ENCODE data around the gene CDH4. TPM values are rescaled to one million over a fixed set of nuclear protein-coding genes. Genes with fewer than 3 reads are reported as not detected.

Gene CDH4
- total RNA-seq, 1 experiment from 2014 or later = 25.0 TPM

- no peak overlapping the region for H3K27ac Mint-ChIP-seq (ENCODE audit: low read depth, unreplicated experiment)
- no peaks in the 10 kb centered on the region for H3K4me1 Mint-ChIP-seq (ENCODE audit: insufficient read depth, unreplicated experiment)
- H3K9me3 Mint-ChIP-seq (ENCODE audit: unreplicated experiment) = peaks cover 8% of the 10 kb centered on the region
- H3K36me3 Mint-ChIP-seq (ENCODE audit: insufficient read depth, unreplicated experiment) = peaks cover 9% of the 10 kb centered on the region
- POLR2A ChIA-PET = no interaction called here
- no peak for TF ChIP-seq CTCF (IDR thresholded peaks at IDR 0.05; ENCODE audit: unreplicated experiment)
- no peak overlapping the region for H3K4me3 Mint-ChIP-seq (ENCODE audit: unreplicated experiment)
- no TSS peak for BruUV-seq (replicated peaks)
- intact Hi-C loops (cut with micrococcal nuclease) = no loop called here
- CTCF ChIA-PET = interaction anchor here (0.6 to 1.8 kb wide), 2 partner anchors 8 to 19 kb away, joined by 3 to 8 read pairs; no protein-coding TSS in a partner anchor
- no peaks in the 10 kb centered on the region for H3K27me3 Mint-ChIP-seq (ENCODE audit: insufficient read depth, unreplicated experiment)
- no peak for DNase-seq (ENCODE audit: unreplicated experiment)
Measured at GRCh38 chr20:61915101-61915500, 663.0 kb downstream of the CDH4 start.

- no peak for DNase-seq (ENCODE audit: unreplicated experiment)
- no TSS peak for BruUV-seq (replicated peaks)
- no peaks in the 10 kb centered on the region for H3K4me1 Mint-ChIP-seq (ENCODE audit: insufficient read depth, unreplicated experiment)
- H3K4me3 Mint-ChIP-seq (ENCODE audit: unreplicated experiment) = no peak overlapping the region
- H3K27me3 Mint-ChIP-seq (ENCODE audit: insufficient read depth, unreplicated experiment) = no peaks in the 10 kb centered on the region
- intact Hi-C loops (cut with micrococcal nuclease) = no loop called here
- CTCF ChIA-PET = interaction anchor here (0.6 to 1.8 kb wide), 3 partner anchors 18 to 42 kb away, joined by 3 to 8 read pairs (median 5); no protein-coding TSS in a partner anchor
- no peak for TF ChIP-seq CTCF (IDR thresholded peaks at IDR 0.05; ENCODE audit: unreplicated experiment)
- POLR2A ChIA-PET = interaction anchor here (1.1 kb wide), 1 partner anchor 9 kb away, joined by 3 read pairs; no protein-coding TSS in a partner anchor
- H3K27ac Mint-ChIP-seq (ENCODE audit: low read depth, unreplicated experiment) = no peak overlapping the region
- H3K36me3 Mint-ChIP-seq (ENCODE audit: insufficient read depth, unreplicated experiment) = peaks cover 2% of the 10 kb centered on the region
- no peaks in the 10 kb centered on the region for H3K9me3 Mint-ChIP-seq (ENCODE audit: unreplicated experiment)
Measured at GRCh38 chr20:61916318-61916891, 664.3 kb downstream of the CDH4 start.

GRCh38 chr20:61917474-61918145 lies 665.5 kb downstream of the CDH4 start:
- no peaks in the 10 kb centered on the region for H3K9me3 Mint-ChIP-seq (ENCODE audit: unreplicated experiment)

More at GRCh38 chr20:61917474-61918145, 665.5 kb downstream of the CDH4 start:
- ChIA-PET CTCF (interaction anchor here (0.6 to 1.3 kb wide), 2 partner anchors 19 to 1970 kb away, joined by 3 to 5 read pairs; no protein-coding TSS in a partner anchor), POLR2A (interaction anchor here (1.1 kb wide), 1 partner anchor 8 kb away, joined by 3 read pairs; no protein-coding TSS in a partner anchor)
- Mint-ChIP-seq H3K27ac (ENCODE audit: low read depth, unreplicated experiment) (no peak overlapping the region), H3K27me3 (ENCODE audit: insufficient read depth, unreplicated experiment) (no peaks in the 10 kb centered on the region), H3K36me3 (ENCODE audit: insufficient read depth, unreplicated experiment) (no peaks in the 10 kb centered on the region), H3K4me1 (ENCODE audit: insufficient read depth, unreplicated experiment) (no peaks in the 10 kb centered on the region), H3K4me3 (ENCODE audit: unreplicated experiment) (no peak overlapping the region)
- BruUV-seq (replicated peaks) = no TSS peak
- DNase-seq (ENCODE audit: unreplicated experiment) = no peak
- intact Hi-C loops (cut with micrococcal nuclease) = no loop called here
- TF ChIP-seq CTCF (IDR thresholded peaks at IDR 0.05; ENCODE audit: unreplicated experiment) = no peak

Data from MCF 10A (cell line).